Stimulated activated CD4-positive, alpha-beta T cell treated with anti-CD3 and anti-CD28 coated beads, Interleukin-15, amount 100 ng/mL, for 24 hours (primary cell): ENCODE measurements around the gene PACRG.

Experiments used
- DNase-seq: peaks from one replicate; pipeline ENCODE4 v3.0.0-alpha.2; 2020

PACRG gene

DNA sequence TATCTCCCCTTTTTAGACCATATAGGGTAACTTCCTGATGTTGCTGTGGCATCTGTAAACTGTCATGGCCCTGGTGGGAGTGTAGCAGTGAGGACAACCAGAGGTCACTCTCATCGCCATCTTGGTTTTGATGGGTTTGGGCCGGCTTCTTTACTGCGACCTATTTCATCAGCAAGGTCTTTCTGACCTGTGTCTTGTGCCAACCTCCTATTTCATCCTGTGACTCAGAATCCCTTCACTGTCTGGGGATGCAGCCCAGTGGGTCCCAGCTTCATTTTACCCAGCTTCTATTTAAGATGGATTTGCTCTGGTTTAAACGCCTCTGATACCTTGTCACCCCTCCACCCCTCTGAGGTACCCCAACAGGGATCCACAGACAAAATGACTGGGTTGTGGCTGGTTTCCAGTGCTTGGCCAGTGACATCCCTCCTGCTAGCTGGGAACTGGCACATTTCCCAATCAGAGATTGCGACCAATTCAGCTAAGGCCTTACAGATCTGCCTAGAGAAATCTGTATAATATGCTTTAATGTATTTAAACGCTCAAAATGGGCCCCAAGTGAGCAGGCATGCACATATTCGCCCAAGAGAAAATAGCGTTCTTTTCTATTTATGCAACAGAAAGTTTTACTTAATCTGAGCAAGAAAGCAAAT lies 371.2 kb downstream of the PACRG start:
- no peak for DNase-seq

DNA sequence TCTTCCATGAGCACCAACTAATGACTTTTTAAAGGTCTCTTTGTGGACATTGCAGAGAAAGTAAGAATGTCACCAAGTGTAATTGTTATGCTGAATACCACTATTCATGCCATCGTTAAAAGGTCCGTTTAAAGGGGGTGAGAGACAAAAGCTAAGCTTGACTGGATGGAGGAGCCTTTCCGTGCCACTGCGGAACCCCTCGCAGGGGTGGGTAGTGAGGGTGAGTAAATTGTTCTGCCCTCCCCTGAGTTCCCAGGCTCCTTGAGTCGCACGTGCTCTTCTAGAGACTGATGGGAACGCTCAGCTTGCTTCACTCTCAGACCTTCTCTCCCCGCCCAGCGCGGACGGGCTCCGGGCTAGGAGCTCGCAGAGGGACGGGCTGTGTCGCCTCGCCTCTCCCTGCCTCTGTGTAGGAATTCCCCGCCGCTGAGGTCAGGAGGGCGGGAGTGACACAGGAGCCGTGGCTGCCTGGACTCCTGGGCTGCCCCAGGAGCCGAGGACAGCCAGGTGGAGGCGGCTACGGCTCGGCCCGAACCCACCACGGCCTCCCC lies 371.9 kb downstream of the PACRG start:
- no peak for DNase-seq

DNA sequence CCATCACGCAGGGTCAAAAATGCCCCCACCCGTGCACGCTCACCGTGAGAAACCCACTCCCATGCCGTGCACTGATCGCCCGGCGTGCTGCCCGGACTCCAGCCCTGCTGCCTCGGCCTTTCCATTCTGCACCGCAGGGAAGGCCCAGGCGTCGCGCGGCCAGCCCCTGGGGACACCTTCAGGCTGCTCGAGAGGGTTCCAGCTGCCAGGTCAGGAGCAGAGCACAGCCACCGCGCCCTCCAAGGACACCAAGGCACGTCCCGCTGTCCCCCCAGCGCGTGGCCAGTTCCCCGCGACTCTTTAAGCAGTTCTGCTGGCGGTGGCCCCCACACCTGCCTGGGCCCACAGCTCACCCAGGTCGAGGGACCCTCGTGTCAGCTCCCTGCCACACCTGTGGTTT lies 372.5 kb downstream of the PACRG start:
- DNase-seq, result no peak

DNA sequence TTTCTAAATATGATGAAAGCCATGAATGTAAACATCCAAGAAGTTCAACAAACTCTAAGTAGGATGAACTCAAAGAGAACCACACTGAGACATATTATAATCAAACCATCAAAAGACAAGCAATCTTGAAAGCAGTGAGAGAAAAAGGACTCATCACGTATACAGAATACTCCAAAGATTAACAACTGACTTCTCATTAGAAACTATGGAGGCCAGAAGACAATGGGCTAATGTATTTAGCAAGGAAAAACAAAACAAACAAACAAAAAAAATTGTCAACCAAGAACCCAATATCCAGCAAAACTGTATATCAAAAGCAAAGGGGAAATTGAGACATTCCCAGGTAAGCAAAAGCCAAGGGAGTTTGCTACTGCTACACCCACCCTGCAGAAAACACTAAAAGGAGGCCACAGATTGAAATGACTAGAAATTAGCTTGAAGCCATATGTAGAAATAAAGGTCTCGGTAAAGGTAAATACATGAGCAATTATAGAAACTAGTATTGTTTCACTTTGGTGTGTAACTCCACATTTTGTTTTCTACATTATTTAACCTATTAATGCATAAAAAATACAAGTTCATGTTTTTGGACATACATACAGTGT lies 385.7 kb downstream of the PACRG start:
- DNase-seq, result no peak

DNA sequence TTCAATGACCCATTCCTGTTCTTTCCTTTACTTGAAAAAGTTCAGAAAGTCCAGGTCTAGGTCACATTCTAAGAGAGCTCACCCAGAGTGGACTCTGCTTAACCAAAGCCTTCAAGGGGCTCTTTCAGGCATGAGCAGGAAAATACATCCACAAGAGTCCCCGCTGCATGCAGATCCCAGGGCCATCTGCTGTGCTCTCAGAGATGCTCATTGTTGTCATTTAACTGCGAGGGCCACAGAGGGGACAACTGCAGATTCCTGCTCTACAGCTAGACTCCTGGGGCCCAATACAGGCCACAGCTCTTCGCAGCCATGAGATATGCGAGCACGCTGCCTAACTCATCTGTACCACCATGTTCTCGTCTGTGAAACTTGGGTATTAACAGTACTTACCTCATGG lies 391.2 kb downstream of the PACRG start:
- no peak for DNase-seq

DNA sequence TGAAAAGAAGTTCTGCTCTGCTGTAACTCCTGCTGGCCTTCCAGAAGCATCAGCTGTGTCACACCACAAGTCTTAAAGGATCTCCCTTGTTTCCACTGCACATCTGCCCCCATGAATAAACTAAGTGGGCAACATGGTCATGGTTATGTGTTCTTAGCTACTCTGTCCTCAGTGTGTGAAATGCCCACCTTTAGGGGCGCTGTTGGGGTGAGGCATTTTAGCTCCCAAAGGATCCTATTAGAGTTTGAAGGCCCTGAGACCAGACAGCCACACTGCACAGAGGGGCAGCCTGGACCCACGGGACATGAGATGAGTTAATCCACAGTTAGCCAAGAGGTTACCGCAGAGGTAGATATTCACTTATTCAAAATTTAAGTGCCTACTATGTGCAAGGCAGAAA lies 392.4 kb downstream of the PACRG start:
- DNase-seq, result no peak

DNA sequence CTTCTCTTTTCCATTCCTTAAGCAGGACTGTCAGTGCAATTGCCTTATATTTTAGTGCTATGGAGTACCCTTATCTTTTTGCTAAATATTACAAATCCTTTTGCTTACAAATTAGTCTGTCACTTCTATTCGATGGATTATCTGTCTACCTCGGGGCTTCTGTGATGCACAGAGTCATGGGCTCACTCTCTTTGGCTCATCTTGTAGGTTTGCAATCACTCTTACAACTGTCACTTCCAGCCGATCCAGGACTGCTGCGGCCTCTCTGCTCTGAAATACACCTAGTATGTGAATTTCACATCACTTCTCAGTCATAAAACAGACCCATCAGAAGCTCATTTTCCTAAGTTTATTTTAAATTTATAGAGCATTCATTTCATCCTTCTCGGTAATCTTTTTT lies 393.5 kb downstream of the PACRG start:
- no peak for DNase-seq

DNA sequence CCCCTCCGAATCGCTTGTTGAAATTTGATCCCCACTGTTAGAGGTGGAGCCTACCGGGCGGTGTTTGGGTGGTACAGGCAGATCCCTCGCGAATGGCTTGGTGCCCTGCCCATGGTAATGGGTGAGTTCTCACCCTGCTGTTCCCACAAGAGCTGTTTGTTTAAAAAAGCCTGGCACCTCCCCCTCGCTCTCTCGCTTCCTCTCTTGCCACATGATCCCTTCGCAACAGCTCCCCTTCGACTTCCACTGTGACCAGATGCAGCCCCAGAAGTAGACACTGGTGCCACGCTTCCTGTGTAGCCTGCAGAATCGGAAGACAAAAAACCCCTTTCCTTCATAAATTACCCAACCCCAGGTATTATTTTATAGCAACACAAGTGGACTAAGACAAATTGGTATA lies 394.6 kb downstream of the PACRG start:
- DNase-seq, result no peak

DNA sequence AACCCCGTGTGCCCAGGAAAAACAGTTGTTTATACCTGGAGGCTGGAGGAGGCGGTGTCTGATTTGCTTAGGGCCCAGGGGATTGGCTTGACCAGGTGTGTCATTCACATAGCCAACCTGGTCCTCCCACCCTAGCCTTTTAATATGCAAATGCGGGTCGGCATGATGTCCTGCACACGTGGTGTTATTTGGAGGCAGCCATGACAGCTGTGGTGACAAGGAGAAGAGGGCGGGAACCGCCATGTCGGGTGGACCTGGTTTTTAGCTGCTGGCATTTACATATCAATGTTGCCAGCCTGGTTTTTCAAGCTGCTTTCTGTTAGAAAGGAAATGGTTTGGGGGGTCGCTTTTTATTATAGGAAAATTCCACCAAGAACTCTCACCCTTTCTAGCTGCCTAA lies 395.3 kb downstream of the PACRG start:
- no peak for DNase-seq

DNA sequence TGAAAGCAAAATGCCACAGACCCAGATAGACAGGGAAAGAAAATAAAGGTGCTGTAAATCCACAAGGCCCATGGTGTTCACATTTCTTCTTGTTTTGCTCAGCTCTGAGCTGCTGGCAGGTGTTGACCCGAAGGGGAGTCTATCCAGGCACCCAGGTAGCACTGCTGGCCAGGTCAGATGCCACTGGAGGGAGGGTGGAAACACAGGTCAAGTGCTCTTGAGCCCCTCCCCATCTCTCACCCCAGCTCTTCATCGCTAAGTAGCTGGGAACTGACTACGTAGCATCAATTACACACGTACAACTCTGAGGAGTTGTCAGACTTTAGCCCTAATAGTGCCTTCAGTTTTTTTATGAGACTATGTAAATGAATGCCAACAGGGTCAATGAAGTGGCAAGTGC lies 399.0 kb downstream of the PACRG start:
- no peak for DNase-seq

DNA sequence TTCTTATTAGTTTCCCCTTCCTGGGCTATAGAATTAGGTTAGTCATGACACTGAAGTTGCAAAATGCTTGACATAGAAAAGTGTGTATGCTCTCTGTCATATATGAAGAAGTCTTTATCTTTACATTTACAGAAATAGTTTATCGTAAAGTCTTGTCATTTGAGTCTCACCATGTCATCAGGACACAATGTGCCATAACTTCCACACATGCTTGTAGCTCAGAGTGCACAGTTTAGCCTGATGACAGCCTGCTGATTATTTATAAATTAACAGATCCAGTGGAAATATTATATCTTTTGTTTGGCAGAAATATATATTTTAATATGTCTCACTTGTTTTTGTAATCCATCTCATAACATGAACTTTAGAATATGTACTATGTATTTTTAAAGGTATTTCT lies 399.8 kb downstream of the PACRG start:
- DNase-seq, result no peak

DNA sequence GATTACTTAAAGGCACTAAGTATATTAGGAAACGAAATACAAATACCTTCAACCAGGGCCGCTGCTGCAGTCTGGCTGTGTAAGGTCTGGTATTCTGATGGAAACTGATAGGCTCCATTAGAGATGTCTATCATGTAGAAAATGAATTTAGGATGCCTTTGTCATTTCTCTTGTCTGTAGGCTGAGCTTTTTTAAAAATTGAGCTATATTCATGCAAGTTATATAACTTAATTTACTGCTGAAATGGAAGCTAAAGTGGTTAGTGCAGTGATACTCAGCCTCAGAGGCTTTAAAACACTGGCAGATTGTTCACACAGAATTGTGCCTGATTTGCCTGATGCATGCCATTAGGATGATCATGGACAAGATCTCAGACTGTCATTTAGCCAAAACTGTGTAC lies 400.6 kb downstream of the PACRG start:
- no peak for DNase-seq

DNA sequence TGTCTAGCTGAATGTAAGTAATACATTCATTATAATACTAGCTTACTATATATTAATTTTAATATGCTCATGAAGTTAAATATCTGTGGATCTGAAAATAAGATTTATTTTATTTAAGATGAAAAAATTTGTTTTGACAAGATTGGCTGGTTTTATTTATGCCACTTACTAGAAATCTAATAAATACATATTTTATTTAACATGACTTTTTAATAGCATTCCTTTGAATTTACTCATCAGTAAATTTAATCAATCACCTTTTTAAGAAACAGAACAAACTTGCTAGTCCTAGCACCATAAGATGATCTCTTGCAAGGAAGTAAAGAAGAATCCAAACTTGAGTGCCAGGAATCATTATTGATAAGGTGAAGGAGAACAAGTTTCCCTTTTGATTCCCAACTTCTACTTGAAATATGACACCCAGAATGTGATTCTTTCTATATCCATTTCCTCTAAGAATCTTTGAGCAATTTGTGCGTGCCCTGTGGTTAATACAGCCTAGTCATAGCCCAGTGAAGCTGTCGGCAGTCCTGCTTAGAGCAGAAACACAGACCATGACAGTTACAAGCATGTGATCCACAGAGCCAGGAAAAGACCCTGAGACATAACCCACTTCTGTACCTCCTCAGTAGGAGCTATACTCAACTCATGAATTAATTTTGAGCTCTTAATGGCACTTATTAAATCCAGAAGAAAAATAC lies 404.4 kb downstream of the PACRG start:
- no peak for DNase-seq

DNA sequence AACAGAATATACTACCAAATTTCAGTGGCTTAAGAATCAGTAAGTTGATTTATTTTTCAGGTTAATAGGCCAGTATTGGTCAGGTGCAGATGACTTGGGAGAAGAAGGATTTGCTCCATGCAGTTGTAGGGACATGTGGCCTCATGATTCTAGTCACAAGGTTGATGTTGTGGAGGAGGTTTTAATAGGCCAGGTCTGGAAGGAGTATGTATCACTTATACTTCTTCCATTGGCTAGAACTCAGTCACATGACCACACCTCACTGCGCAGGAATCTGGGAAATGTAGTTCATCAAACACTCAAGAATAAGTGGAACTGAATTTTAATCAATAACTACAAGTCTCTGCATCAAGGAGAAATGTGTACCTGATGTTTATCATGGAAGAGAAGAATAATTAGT lies 405.2 kb downstream of the PACRG start:
- no peak for DNase-seq

DNA sequence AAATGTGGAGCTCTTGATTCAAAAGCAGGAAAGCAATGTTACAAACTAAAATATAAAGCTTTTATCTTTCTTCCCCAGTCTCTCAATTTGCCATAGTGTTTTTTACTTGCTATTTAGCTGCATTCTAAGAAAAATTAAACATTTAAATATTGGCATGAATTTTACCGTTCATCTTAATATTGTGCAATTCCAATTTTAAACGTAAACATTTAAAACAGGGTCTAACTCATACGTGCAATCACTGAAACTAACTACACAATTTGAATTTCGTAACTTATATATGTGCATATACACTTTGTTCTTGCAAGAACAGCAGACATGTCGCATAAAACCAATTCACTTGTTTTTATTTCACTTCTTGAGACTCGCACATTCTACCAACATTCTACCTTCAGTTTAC lies 405.9 kb downstream of the PACRG start:
- DNase-seq, result no peak

DNA sequence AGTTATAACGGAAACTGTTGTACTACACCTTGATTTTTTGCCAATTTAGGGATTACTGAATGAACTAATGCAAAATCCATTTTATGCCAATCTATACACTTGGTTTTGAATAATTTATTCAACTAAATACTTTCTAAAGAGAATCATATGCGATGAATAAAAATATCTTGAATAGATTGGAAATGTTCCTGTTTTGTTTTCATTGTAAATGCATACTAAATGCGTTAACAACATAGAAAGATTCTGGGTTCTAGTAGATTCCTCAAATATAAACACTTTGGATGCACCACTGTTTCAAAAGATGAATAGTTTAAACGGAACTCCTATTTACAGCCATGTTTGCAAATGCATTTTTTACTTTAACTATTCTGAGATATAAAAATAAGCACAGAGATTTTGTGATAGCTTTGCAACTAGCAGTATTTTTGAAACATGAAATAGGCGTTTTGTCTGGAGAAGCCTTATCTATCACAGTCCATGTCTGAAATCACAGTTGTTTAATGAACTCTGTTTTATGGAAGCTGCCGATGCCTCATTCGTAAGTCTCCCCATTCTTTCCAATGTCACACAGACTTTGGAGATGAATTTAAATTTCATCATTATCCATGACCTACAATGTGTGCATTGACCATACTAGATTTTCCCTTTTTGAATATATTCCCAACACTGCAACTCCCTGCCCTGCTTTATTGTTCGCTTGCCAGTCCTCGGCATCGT lies 409.1 kb downstream of the PACRG start:
- no peak for DNase-seq

DNA sequence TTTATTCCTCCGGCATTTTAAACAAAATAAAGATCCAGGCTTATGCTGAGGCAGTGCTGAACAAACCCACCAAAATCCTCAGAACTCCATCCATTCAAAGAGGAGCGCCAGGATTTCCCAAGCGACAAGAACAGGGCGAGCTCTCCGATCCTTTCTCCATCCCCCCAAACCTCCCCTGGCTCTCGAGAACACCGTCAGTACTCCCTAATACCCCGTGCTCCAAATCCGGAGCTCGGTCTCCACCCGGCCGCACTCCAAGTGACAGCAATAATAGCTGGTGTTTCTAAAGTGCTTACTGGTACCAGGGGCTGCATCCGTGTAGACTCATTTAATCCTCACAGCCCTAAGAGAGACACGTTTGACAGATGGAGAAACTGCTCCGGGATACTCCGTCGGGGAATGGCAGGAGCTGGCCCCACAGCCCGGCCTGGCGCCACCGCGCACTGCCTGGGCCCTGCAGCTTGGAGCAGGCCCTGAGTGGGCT lies 409.7 kb downstream of the PACRG start:
- DNase-seq, result no peak

DNA sequence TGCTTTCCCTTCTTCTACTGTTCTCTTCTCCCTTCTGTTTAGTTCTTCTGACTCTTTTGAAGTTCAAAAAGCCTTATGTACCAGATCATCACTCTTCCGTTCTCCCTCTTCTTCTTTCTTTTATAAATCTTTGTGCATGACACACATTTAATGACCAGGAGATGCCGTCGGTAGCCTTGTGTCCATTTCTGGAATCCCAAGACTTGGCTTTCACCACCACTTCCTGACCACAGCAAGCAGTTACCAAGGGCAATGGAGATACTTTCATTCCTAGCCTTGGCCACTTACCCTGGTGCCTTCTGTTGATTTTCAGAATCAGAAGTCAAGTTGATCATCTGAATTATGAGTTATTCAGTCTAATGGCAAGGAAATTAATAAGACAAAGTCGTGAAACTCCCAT lies 418.3 kb downstream of the PACRG start:
- no peak for DNase-seq

DNA sequence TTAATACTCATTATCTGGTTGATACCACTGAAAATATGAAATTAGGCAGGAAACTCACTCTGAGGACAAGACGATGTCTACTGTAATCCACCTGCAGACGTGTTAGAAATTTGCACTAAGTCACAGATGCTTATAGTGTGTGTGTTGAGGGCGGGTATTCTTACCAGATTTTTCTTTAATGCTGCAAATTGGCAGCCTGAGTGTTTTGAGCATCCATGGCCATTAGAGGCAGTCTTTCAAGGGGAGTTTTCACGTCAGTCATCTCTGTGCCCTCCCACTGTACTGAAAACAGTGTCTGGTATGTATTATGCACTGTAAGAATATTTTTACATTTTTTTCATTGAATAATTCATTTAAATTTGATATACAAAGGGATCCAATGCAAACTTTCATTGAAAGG lies 420.2 kb downstream of the PACRG start:
- no peak for DNase-seq

DNA sequence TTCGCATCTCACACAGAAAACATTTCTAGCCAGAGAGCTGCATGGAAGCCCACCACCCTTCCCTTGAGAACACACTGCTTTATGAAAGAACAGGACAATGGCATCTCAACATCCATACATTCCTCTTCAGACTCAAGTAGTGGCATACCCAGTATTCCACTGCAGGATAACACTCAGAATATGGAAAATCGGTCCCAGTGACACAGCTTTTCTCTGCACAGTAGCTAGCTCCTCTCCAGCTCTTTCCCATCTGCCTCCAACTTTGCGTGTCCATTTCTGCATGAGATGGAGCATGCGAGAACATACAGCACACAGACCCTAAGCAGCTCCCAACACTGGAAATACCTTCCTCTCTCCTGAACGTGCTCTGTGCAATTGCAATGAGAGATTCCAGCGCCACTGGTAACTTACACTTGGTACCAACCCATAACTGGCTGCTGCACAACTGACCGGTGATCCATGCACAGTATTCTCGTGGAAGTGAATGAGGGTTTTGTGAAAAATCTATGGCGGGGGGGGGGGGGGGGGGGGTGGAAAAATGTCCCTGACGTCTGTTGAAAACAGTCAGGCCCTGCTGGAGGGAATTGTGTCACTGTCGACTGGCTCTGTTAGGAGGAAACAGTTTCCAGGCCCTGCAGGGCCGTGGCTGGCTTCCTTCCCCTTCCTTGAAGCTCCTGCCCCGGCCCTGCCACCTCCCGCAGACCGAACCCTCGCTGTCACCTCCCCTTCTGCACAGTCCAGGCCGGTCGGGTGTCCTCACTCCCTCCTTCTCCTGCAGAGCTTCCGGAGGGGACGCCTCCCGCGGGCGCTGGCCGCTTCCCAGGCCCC lies 420.9 kb downstream of the PACRG start:
- DNase-seq, result no peak

DNA sequence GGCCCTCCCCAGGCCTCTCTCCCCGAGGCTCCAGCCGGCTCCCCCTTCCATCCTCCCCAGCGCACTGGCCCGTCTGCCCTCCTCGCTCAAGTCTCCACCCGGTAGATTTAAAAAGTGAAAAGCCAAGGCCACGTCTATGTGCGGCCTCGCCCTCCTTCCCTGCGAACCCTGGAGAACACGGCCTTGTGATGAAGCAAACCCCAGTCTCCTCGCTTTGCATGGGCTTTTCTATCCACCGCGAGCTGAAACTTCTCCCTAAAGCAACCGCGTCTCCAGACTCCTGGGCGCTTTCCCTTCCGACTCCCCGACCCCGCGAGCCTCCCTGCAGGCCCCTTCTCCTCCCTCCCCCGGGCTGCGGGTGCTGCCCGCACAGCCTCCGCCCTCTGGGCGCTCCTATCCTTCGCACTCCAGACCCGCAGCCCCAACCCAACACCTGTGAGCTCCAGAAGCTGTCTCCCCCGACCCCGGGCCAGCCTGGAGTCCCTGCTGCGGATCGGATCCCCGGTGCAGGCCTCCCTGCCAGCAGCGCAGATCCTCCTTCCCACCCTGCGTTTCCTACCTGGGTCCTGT lies 421.6 kb downstream of the PACRG start:
- DNase-seq, result no peak

DNA sequence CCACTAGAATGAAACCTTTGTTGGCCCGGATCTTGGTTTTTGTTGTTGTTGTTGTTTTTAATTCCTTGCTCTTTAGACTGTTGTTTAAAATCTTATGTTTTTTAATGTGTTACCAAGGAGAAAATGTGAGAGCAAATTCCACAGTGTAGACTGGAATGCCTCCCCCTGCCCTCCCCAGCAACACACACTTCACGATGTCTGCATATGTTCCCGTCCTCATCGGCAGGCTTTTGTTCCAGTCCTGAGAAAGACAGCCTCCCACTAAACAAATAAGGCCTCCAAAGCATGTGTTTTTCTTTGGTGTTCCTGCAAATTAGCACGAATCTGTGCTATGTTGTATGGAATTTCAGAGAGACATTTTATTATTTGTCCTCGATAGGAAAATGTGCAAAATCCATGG lies 423.4 kb downstream of the PACRG start:
- DNase-seq, result no peak
